ENCODE data around the gene SLC25A14. TPM values are rescaled to one million over a fixed set of nuclear protein-coding genes. Genes with fewer than 3 reads are reported as not detected.

Gene SLC25A14
- total and polyA plus RNA-seq, 2 of the 8 experiments (the other 6 are each of a cell fraction or from before 2014, with no cell fraction given), result 9.3 to 14.2 TPM

- Histone ChIP-seq H2BK15ac (ENCODE audit: low read length) (no peak overlapping the region), H3K27me3 (replicated peaks in 1 of 4; ENCODE audit: control insufficient read depth in 3 of 4, extremely low read depth in 1 of 4, insufficient read depth in 3 of 4, low read length in 3 of 4) (no peaks in the 10 kb centered on the region), H3K23ac (ENCODE audit: insufficient read length) (no peak overlapping the region), H2BK20ac (ENCODE audit: low read length) (no peak overlapping the region), H3K56ac (replicated peaks; ENCODE audit: insufficient read length, low read depth, low read length) (no peak overlapping the region), H4K20me1 (replicated peaks in 1 of 2; ENCODE audit: control insufficient read depth in 1 of 2, insufficient read depth in 2 of 2, low read length in 2 of 2) (no peaks in the 10 kb centered on the region), H2AFZ (ENCODE audit: low read length) (no peak overlapping the region), H2BK120ac (replicated peaks; ENCODE audit: low read depth, low read length) (no peak overlapping the region), H3K14ac (ENCODE audit: insufficient read length) (no peak overlapping the region), H3K23me2 (ENCODE audit: low read depth, low read length) (no peaks in the 10 kb centered on the region), H3K4me3 (ENCODE audit: extremely low read depth in 1 of 4, insufficient read depth in 2 of 4, low read depth in 3 of 4, low read length in 4 of 4) (no peak overlapping the region), H3K4ac (replicated peaks; ENCODE audit: insufficient read length, low read depth, low read length) (no peak overlapping the region), H3K9me3 (ENCODE audit: insufficient read depth in 2 of 2, low read depth in 1 of 2, low read length in 1 of 2) (no peaks in the 10 kb centered on the region), H3K4me2 (ENCODE audit: insufficient read depth in 1 of 2, low read depth in 2 of 2, low read length in 2 of 2) (no peak overlapping the region), H2AK5ac (ENCODE audit: low read depth, low read length) (no peak overlapping the region), H4K91ac (replicated peaks; ENCODE audit: insufficient read length, low read length) (no peak overlapping the region), H4K5ac (ENCODE audit: insufficient read length, low read depth, low read length) (no peak overlapping the region), H3K27ac (ENCODE audit: low read depth, low read length) (no peak overlapping the region), H3K4me1 (replicated peaks in 1 of 4; ENCODE audit: control insufficient read depth in 3 of 4, insufficient read depth in 4 of 4, low read length in 3 of 4) (no peaks in the 10 kb centered on the region; a peak in 2 of 7 replicates), H3K79me1 (ENCODE audit: low read depth, low read length) (no peaks in the 10 kb centered on the region), H2BK5ac (ENCODE audit: low read depth, low read length) (no peak overlapping the region), H2BK12ac (ENCODE audit: low read depth, low read length) (no peak overlapping the region), H3K9ac (replicated peaks in 1 of 4; ENCODE audit: extremely low read depth in 1 of 4, low read depth in 3 of 4, low read length in 3 of 4) (no peak overlapping the region), H3K79me2 (ENCODE audit: control insufficient read depth in 1 of 2, insufficient read depth in 2 of 2, low read length in 2 of 2) (no peaks in the 10 kb centered on the region), H3K18ac (ENCODE audit: extremely low read depth, low read length) (no peak overlapping the region), H4K8ac (ENCODE audit: extremely low read depth, insufficient read depth, low read length) (no peak overlapping the region), H3K36me3 (ENCODE audit: control insufficient read depth in 2 of 4, insufficient read depth in 4 of 4, low read length in 3 of 4) (peaks cover 0 to 3% (median 0%) of the 10 kb centered on the region in 4 experiments; a peak in 1 of 8 replicates)
- DNase-seq (ENCODE audit: low read depth in 1 of 2, low spot score in 2 of 2) (no peak), FAIRE-seq (no peak)
- WGBS, 2 experiments (ENCODE audit: extremely low coverage in 1 of 2, insufficient coverage in 1 of 2, insufficient read length in 1 of 2, insufficient replicate concordance in 2 of 2, low coverage in 1 of 2, low lambda C conversion rate in 2 of 2, missing lambda C conversion rate in 1 of 2), result 91% methylated on average over 4 of the region's 4 CpGs; no CpG with 5 or more reads in 1 of the 2 experiments
- POLR2A ChIA-PET (ENCODE audit: partially characterized antibody), result no interaction called here
- CTCF ChIA-PET (ENCODE audit: partially characterized antibody), result interaction anchor here (0.6 to 1.5 kb wide), 2 partner anchors 444 to 498 kb away, joined by 3 read pairs; no protein-coding TSS in a partner anchor
- TF ChIP-seq SP4 (IDR thresholded peaks at IDR 0.05; ENCODE audit: low read length), result no peak
- TF ChIP-seq SAP30 (IDR thresholded peaks at IDR 0.05; ENCODE audit: insufficient read depth, insufficient replicate concordance, low read length), result no peak
- TF ChIP-seq JUN (IDR thresholded peaks at IDR 0.05; ENCODE audit: low read depth, low read length), result no peak
- no peak for TF ChIP-seq NANOG (IDR thresholded peaks at IDR 0.05; ENCODE audit: insufficient read depth, low read depth, low read length, poor library complexity, severe bottlenecking)
- TF ChIP-seq KDM4A (IDR thresholded peaks at IDR 0.05; ENCODE audit: low read depth, low read length, severe bottlenecking), result no peak
- no peak for TF ChIP-seq POLR2A (IDR thresholded peaks at IDR 0.05; ENCODE audit: control extremely low read depth in 1 of 2, low read depth in 2 of 2, low read length in 2 of 2)
- TF ChIP-seq EP300 (IDR thresholded peaks at IDR 0.05; ENCODE audit: borderline replicate concordance in 1 of 2, low read depth in 2 of 2, low read length in 2 of 2), result no peak
- TF ChIP-seq RAD21 (IDR thresholded peaks at IDR 0.05 in 1 of 2, conservative IDR thresholded peaks at IDR 0.05 in 1 of 2; ENCODE audit: low read depth in 2 of 2, low read length in 2 of 2), result no peak
- TF ChIP-seq CHD1 (IDR thresholded peaks at IDR 0.05; ENCODE audit: low read depth, low read length), result no peak
Observed at GRCh38 chrX:130418740-130419139, 79.0 kb downstream of the SLC25A14 start.
